ENCODE data around the gene EHD4.

EHD4 gene

GRCh38 chr15:41849861-41850260 is 122.5 kb downstream of the EHD4 start:
- Histone ChIP-seq H3F3A (ENCODE audit: insufficient read depth, low read length) (no peaks in the 10 kb centered on the region), H3K27ac (ENCODE audit: low read length) (no peak overlapping the region), H3K36me3 (replicated peaks; ENCODE audit: insufficient read depth, low read length) (no peaks in the 10 kb centered on the region), H3K4me2 (ENCODE audit: low read depth, low read length) (no peak overlapping the region), H2AFZ (ENCODE audit: low read length) (no peak overlapping the region), H3K27me3 (replicated peaks; ENCODE audit: insufficient read depth, low read length) (no peaks in the 10 kb centered on the region; the same call in 1 of the 2 replicates), H3K9me2 (replicated peaks; ENCODE audit: insufficient read depth, low read length) (no peaks in the 10 kb centered on the region), H3K4me1 (ENCODE audit: low read length) (peaks cover 4% of the 10 kb centered on the region; the same call in 1 of the 2 replicates), H3K4me3 (ENCODE audit: low read length) (no peak overlapping the region), H3K79me2 (ENCODE audit: low read length) (no peaks in the 10 kb centered on the region), H3K9ac (ENCODE audit: low read length) (no peak overlapping the region), H4K20me1 (ENCODE audit: insufficient read depth, low read length) (no peaks in the 10 kb centered on the region), H3K9me3 (replicated peaks; ENCODE audit: insufficient read depth, low read length) (no peaks in the 10 kb centered on the region)
- TF ChIP-seq EZH2phosphoT487 (IDR thresholded peaks at IDR 0.05; ENCODE audit: low read length) (no peak), EZH2 (optimal IDR thresholded peaks at IDR 0.05; ENCODE audit: low read depth, low read length) (no peak), CTCF (IDR thresholded peaks at IDR 0.05; ENCODE audit: low read length) (no peak)
- no peak for DNase-seq

- Histone ChIP-seq H4K20me1 (ENCODE audit: insufficient read depth, low read length) (no peaks in the 10 kb centered on the region), H3K4me2 (ENCODE audit: low read depth, low read length) (no peak overlapping the region), H3K9me2 (replicated peaks; ENCODE audit: insufficient read depth, low read length) (no peaks in the 10 kb centered on the region), H2AFZ (ENCODE audit: low read length) (no peak overlapping the region), H3K4me1 (ENCODE audit: low read length) (no peaks in the 10 kb centered on the region), H3K36me3 (replicated peaks; ENCODE audit: insufficient read depth, low read length) (no peaks in the 10 kb centered on the region), H3K9me3 (replicated peaks; ENCODE audit: insufficient read depth, low read length) (no peaks in the 10 kb centered on the region), H3K4me3 (ENCODE audit: low read length) (no peak overlapping the region), H3K79me2 (ENCODE audit: low read length) (no peaks in the 10 kb centered on the region), H3F3A (ENCODE audit: insufficient read depth, low read length) (no peaks in the 10 kb centered on the region), H3K27ac (ENCODE audit: low read length) (no peak overlapping the region), H3K27me3 (replicated peaks; ENCODE audit: insufficient read depth, low read length) (no peaks in the 10 kb centered on the region; the same call in 1 of the 2 replicates), H3K9ac (ENCODE audit: low read length) (no peak overlapping the region)
- DNase-seq, result no peak
- no peak for TF ChIP-seq EZH2phosphoT487 (IDR thresholded peaks at IDR 0.05; ENCODE audit: low read length)
- TF ChIP-seq CTCF (IDR thresholded peaks at IDR 0.05; ENCODE audit: low read length), result no peak
- no peak for TF ChIP-seq EZH2 (optimal IDR thresholded peaks at IDR 0.05; ENCODE audit: low read depth, low read length)
Observed at GRCh38 chr15:41849204-41849603, 123.2 kb downstream of the EHD4 start.

- Histone ChIP-seq H3K4me1 (ENCODE audit: low read length) (no peaks in the 10 kb centered on the region), H3K4me3 (ENCODE audit: low read length) (no peak overlapping the region), H2AFZ (ENCODE audit: low read length) (no peak overlapping the region), H3K9me3 (replicated peaks; ENCODE audit: insufficient read depth, low read length) (no peaks in the 10 kb centered on the region), H3K36me3 (replicated peaks; ENCODE audit: insufficient read depth, low read length) (no peaks in the 10 kb centered on the region), H3K27me3 (replicated peaks; ENCODE audit: insufficient read depth, low read length) (no peaks in the 10 kb centered on the region; the same call in 1 of the 2 replicates), H3K79me2 (ENCODE audit: low read length) (no peaks in the 10 kb centered on the region), H3F3A (ENCODE audit: insufficient read depth, low read length) (no peaks in the 10 kb centered on the region), H3K9ac (ENCODE audit: low read length) (no peak overlapping the region), H4K20me1 (ENCODE audit: insufficient read depth, low read length) (no peaks in the 10 kb centered on the region), H3K4me2 (ENCODE audit: low read depth, low read length) (no peak overlapping the region), H3K27ac (ENCODE audit: low read length) (no peak overlapping the region), H3K9me2 (replicated peaks; ENCODE audit: insufficient read depth, low read length) (no peaks in the 10 kb centered on the region)
- no peak for DNase-seq
- TF ChIP-seq EZH2 (optimal IDR thresholded peaks at IDR 0.05; ENCODE audit: low read depth, low read length), result no peak
- TF ChIP-seq CTCF (IDR thresholded peaks at IDR 0.05; ENCODE audit: low read length), result no peak
- no peak for TF ChIP-seq EZH2phosphoT487 (IDR thresholded peaks at IDR 0.05; ENCODE audit: low read length)
Observed at GRCh38 chr15:41848631-41849030, 123.7 kb downstream of the EHD4 start.

Data from MM.1S (cell line).